Skin epidermis (tissue), 12 donors: ENCODE results near the gene GPR32.
"Not testable (repeated sequence)": the region's sequence is repeated elsewhere in the genome, so short reads cannot be mapped to it uniquely, and the experiment has no call there.

Experiments used
- H3K27ac ChIP-seq, 21 experiments: fragments of 200-600 bp; sonication (generic) in 11 of 21; one replicate each; pipeline ENCODE4 v1.5.0; 2020; ENCODE audit warnings: mild to moderate bottlenecking in 3 of 21, inconsistent platforms in 2 of 21, moderate library complexity in 2 of 21
- H3K4me3 ChIP-seq, 7 experiments: fragments of 200-600 bp; sonication (generic) in 2 of 7; one replicate each; pipeline ENCODE4 v1.5.0; 2020; ENCODE audit warnings: inconsistent platforms in 2 of 7, mild to moderate bottlenecking in 2 of 7, moderate library complexity in 1 of 7

Gene GPR32, protein sequence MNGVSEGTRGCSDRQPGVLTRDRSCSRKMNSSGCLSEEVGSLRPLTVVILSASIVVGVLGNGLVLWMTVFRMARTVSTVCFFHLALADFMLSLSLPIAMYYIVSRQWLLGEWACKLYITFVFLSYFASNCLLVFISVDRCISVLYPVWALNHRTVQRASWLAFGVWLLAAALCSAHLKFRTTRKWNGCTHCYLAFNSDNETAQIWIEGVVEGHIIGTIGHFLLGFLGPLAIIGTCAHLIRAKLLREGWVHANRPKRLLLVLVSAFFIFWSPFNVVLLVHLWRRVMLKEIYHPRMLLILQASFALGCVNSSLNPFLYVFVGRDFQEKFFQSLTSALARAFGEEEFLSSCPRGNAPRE

DNA sequence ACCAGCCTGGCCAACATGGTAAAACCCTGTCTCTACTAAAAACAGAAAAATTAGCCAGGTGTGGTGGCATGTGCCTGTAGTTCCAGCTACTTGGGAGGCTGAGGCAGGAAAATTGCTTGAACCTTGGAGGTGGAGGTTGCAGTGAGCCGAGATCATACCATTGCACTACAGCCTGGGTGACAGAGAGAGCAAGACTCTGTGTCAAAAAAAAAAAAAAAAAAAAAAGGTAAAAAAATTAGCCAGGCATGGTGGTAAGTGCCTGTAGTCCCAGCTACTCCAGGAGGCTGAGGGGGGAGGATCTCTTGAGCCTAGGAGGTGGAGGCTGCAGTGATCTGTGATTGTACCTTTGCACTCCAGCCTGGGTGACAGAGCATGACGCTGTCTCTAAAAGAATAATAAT is at the start of gene GPR32:
TSS of gene GPR32 (plus strand) at position 301 of the 400 bp plus-strand sequence. CDS start 137 bp downstream, outside the sequence.
- H3K27ac ChIP-seq, H3K4me3 ChIP-seq: not testable (repeated sequence)

DNA sequence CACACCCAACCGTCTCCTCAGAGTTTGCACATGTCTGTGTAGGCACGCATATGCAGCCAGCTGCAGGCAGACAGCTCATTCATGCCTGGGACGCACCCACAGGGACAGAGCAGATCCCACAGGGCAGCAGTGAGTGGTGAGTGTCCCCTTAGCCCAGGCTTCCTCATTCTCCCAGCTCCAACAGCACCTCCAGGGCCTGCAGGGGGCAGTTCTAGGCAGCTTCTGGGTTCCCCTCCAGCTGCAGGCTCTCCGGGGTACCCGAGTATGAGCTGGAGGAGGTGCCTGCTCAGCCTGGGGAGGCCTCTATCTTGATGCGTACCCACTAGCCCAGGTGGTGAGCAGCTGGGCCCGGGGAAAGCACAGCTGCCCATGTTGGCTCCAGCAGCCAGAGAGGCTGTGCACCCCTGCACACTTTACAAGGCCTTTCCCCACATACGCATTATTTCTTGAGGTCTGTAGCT is 49.3 kb upstream of the GPR32 start:
- H3K27ac ChIP-seq, result peak overlapping the region in 7 of 21 experiments; percentile 2 to 64 (median 37)

DNA sequence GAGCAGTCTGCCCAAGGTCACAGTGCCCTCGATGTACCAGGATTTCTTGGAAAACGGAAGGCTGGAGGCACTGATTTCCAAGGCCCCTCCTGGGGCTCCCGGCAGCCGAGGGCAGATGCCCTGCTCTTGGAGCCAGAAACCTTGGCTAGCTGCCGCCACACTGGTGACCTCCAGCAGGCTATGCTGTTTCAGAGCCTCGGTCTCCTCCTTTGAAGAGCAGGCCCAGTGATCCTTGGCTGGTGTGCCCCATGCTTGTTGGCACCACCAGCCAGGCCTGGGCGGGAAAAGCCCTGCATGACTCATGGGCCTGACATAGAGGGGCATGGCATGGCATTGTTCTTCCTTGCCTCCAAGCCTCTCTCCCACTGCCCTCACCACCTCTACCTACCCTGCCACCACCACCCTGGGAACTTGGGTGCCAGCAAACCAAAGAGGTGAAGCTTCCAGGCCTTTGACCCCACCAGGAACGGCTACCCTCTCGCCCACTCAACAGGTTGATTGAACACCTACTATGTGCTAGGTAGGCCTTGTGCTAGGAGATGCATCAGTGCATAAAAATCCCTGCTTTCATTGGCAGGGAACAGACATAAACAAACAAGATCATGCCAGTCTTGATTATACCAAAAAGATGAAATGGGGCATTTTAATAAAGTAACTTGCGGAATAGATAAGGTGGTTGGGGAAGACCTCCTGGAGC is 48.7 kb upstream of the GPR32 start:
- Histone ChIP-seq H3K27ac (peak overlapping the region in 6 of 21 experiments; percentile 2 to 64 (median 42)), H3K4me3 (no peak overlapping the region)

More for the DNA sequence above, 49.3 kb upstream of the GPR32 start:
- H3K4me3 ChIP-seq, result no peak overlapping the region

DNA sequence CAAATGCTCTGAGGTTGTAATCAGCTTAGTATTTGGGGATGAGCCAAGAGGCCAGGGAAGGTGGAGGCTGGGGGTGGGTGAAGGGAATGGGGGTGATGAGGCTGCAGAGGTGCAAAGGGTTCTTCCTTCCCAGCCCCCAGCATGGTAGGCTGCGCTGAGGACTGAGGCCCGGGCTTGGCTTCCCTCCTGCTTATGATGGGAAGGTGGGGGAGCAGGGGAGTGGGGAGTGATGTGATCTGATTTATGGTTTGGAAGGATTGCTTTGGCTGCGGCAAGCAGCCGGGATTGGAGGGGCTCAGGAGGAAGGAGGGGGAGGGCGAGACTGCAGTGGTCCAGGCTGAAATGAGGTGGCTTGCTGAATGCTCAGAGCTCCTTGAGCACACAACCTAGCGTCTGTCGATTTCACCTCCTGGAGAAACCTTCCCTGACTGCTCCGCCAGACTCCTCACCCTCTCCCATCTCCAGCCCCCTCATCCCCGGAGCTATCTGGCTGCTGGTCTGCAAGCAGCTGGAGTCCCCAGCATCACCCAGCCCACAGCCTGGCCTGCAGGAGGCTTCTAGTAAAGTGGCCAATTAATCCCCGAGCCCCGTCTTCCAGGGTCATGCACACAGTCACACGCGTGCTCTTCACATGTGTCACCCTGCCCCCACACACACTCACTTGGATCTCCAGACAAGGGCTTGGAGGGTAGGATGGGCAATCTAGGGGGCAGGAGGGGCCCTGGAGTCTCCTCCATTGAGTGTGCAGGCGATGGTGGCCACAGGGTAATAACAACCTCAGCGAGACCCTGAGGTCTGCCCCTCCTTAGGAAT is 47.9 kb upstream of the GPR32 start:
- Histone ChIP-seq H3K27ac (peak overlapping the region in 12 of 21 experiments; percentile 2 to 79 (median 62)), H3K4me3 (peak overlapping the region in 3 of 7 experiments; percentile 40 to 57 (median 49))

DNA sequence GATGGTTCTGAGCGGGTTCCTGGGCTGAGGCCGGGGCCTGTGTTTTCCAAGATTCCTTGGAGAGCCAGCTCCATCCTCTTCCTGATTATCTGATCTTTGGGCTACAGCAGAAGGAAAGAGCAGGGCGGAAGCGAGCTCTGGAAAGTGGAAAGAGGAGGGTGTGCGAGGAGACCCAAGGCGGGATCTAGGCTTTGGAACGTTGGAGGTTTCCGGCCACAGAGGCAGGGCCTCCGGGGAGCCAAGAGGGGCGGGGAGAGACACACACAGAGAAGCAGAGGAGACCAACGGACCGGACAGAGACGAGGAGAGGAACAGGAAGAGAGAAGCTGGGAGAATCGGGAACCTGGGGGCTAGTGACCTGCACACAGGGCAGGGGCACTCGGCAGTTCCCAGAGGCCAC is 47.2 kb upstream of the GPR32 start, which contains the start of gene CLEC11A:
TSS of gene CLEC11A (plus strand) at position 296 of the 400 bp plus-strand sequence. CDS start 162 bp downstream, outside the sequence.
- peak within 1 kb of the TSS in 18 of 21 experiments; percentile 4 to 79 (median 60) for H3K27ac ChIP-seq

DNA sequence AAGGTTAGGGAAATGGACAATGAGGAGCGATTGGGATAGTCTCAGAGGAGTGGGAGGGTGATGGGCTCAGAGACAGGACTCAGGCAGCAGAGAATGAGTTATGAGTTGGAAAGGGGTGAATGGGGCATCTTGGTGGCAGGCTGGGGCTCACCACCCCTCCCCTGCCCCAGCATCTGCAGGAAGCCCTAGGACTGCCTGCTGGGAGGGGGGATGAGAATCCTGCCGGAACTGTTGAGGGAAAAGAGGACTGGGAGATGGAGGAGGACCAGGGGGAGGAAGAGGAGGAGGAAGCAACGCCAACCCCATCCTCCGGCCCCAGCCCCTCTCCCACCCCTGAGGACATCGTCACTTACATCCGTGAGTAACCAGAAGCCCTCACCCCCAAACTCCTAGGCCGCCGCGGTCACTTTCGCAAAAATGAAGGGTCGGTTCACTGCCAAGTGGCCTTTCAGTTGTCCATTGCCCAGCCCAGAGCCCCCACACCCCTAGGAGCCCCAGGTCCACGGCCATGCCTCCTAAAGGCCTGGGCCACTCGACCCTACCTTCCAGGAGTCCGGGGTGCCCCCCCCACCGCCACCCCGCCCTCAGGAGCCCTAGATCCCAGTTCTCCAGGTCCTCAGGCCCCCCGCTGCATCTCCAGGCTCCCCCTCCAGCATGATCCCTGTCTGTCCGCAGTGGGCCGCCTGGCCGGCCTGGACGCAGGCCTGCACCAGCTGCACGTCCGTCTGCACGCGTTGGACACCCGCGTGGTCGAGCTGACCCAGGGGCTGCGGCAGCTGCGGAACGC is 46.3 kb upstream of the GPR32 start:
- Histone ChIP-seq H3K4me3 (peak overlapping the region; percentile 40 to 64 (median 54)), H3K27ac (peak overlapping the region in 18 of 21 experiments; percentile 4 to 79 (median 60))

More for the DNA sequence above, 47.2 kb upstream of the GPR32 start, which contains the start of gene CLEC11A:
- H3K4me3 ChIP-seq, result peak within 1 kb of the TSS; percentile 40 to 64 (median 54)

DNA sequence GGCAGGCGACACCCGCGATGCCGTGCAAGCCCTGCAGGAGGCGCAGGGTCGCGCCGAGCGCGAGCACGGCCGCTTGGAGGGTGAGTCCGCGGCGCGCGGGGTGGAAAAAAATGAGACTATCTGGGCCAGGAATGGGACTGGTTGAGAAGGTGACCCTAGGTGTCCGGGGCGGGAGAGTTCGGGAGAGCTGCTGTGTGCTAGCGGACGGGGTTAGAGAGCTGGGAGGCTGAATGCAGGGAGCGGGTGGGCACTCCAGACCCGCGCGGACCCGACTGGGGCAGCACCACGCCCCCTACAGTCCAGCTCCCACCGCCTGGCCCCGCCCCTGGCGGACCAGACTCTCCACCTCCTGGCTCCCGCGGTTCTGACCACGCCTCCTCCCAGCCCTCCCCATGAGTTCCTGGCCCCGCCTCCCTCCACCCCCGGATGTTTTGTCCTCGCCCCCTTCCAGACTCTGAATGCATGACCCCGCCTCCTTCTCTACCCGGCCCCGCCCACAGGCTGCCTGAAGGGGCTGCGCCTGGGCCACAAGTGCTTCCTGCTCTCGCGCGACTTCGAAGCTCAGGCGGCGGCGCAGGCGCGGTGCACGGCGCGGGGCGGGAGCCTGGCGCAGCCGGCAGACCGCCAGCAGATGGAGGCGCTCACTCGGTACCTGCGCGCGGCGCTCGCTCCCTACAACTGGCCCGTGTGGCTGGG is 45.6 kb upstream of the GPR32 start:
- peak overlapping the region; percentile 40 to 64 (median 54) for H3K4me3 ChIP-seq
- peak overlapping the region in 19 of 21 experiments; percentile 32 to 84 (median 74) for H3K27ac ChIP-seq

DNA sequence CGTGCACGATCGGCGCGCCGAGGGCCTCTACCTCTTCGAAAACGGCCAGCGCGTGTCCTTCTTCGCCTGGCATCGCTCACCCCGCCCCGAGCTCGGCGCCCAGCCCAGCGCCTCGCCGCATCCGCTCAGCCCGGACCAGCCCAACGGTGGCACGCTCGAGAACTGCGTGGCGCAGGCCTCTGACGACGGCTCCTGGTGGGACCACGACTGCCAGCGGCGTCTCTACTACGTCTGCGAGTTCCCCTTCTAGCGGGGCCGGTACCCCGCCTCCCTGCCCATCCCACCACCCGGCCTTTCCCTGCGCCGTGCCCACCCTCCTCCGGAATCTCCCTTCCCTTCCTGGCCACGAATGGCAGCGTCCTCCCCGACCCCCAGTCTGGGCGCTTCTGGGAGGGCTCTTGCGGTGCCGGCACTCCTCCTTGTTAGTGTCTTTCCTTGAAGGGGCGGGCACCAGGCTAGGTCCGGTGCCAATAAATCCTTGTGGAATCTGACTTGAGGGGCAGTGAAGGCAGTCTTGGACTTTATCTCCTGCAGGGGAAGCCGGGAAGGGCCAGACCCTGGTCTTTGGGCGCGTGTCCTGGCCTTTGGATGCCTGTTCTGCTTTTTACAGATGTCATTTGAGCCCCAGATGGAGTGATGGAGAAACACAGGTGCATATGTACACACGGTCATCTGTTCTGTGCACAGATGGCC is 44.9 kb upstream of the GPR32 start:
- Histone ChIP-seq H3K4me3 (peak overlapping the region; percentile 40 to 64 (median 54)), H3K27ac (peak overlapping the region in 20 of 21 experiments; percentile 30 to 84 (median 70))

DNA sequence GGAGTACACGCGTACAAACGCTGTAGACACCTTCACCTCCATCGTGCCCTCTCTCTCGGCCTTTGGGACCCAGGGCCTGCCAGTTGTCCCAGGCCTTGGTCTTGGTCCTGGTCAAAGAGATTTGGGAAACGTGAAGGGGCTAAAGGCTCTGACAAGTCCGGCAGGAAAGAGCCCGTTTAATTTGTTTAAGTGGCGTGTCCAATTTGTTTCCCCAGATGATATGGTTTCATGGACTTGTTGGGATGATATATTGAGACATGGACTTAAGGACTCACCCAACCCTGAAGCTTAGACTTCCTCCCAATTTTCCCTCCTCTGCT is 44.4 kb upstream of the GPR32 start:
- Histone ChIP-seq H3K27ac (peak overlapping the region in 4 of 21 experiments; percentile 70 to 83 (median 76)), H3K4me3 (peak overlapping the region in 6 of 7 experiments; percentile 40 to 64 (median 52))

DNA sequence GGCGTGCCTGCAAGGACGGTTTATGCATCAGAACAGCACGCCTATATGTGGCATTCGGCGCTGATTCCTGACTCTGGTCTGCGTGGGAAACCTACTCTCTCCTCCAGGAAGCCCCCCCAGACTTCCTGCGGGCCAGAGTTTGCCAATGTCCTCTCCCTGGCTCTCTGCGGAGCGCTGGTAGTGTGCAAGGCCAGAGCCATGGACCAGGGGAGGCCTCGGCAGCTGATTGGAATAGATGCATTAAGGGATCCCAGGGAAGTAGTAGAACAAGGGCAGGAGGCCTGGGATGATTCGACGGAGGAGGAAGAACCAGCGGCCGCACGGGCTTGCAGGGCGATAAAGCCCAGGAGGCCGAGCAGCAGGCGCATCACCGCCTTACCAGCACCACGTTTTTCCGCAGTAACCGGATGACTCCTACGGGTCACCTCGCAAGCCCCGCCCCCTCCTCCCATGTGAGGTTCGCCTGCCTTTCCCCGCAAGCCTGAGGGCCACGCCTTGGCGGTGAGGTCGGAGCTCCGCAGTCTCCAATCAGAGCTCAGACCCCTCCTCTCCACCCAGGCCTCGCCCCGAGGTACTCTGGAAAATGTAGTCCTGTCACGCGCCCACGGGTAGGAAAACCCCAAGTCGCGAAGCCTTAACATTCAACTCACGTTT is 42.1 kb upstream of the GPR32 start:
- no peak overlapping the region for H3K4me3 ChIP-seq
- H3K27ac ChIP-seq, result no peak overlapping the region

DNA sequence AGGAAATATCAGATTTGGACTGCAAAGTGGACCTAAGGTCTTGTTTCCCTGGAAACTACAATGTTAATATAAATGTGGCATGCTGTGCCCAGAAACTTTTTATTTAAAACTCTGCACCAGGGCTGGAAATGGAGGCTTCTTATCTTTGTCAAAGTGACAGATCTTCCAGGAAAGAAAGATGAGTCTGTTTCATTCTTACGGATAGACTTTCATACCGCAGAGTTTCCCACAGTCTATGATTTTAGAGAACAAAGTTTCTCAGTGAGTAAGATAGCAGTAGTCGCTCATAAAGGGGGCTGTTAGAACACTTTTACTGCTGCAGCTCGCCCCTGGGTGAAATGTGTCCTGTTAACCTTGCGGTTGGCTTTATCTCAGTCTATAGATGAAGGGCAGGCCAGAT is 40.4 kb upstream of the GPR32 start:
- H3K27ac ChIP-seq, result no peak overlapping the region

DNA sequence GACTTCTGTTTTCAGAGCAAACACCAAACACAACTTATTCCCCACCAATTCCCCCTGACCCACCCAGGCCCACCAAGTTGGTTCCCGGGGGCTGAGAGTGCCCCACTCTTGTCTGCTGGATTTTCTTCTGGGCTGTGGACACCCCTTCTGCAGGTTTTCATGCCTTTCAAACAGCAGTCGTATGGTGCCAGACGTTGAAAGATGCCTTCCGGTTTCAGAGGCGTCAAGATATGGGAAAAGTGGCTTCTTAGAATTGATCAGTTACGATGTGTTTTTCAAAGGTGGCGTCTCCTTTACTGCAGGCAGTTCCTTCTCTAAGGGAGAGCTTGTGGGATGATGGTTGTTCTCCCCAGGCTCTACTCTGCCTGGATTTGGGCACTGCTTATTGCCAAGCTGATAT is 34.4 kb upstream of the GPR32 start:
- H3K27ac ChIP-seq, result no peak overlapping the region

More for the DNA sequence above, 40.4 kb upstream of the GPR32 start:
- no peak overlapping the region for H3K4me3 ChIP-seq

DNA sequence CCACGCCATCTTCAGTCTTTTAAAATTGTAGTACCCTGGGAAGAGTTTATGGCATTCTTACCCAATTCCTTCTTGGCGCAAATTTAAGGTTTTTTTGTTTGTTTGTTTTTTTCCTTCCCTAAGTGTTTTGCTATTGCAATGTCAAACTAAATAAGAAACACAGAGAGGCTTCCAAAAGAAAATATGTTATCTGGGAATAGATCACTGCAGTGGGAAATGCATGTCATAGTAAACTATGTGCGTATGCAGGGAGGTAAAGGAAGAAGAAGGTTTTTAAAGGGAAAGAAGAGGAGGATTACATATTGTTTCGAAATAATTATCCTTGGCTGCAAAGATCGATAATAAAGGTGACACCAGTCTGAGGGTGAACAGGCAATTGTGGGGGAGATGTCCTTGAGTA is 33.9 kb upstream of the GPR32 start:
- Histone ChIP-seq H3K27ac (no peak overlapping the region), H3K4me3 (no peak overlapping the region)

More for the DNA sequence above, 34.4 kb upstream of the GPR32 start:
- H3K4me3 ChIP-seq, result no peak overlapping the region

DNA sequence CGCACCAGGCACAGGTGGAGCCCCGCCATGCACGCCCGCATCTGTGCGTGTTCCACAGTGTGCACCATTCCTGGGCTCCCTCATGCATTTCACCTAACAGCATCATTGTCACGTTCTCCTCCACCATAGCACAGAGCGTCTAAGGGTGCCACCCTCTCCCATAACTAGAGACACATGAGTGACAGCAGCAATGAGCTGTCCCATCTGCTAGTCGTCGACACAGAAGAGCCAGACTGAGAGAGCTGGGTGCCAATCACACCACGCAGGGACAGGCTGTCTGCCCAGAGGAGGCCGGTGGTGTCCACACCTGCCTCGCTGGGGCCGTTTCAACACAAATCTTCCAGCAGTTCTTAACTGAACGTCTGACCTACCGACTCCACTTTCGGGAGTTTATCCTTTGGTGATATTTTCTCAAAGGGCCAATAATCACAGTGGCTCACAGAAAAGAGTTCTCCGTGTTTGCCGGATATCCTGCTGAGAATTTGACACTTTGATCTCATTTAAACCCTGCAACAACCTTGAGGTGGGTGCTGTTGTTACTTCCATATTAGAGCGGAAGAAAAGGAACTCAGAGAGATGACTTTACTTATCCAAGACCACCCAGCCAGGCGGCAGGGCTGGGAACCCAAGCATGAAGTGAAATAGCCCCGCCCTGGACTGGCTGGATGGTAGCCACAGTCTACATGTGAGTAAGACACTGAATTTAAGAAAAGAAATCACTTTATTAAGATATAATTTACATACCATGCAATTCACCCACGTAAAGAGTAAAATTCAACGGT is 30.9 kb upstream of the GPR32 start:
- no peak overlapping the region for H3K27ac ChIP-seq
- H3K4me3 ChIP-seq, result no peak overlapping the region

DNA sequence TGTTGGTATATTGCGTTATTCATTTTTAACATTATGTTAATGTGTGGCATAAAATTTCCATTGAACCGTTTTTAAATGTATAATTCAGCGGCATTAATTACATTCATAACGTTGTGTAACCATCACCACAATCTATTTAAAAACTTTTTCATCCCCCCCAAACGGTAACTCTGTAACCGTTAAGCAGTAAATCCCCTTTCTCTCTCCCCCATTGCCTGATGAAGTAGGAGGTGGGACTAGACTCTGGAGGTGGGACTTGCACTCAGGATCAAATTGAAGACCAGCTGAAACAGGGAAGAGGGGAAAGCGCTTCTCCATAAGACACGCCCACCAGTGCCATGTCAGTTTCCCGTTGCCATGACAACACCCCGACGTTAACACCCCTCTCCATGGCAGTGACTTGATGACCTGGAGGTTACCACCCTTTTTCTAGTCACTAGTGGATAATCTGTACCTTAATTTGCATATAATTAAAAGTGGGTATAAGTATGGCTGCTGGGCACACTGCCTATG is 30.3 kb upstream of the GPR32 start:
- H3K4me3 ChIP-seq, result no peak overlapping the region
- H3K27ac ChIP-seq, result no peak overlapping the region
